Nucleus accumbens (tissue), 56 donors: ENCODE results near the gene PES1.
"Not testable (repeated sequence)": the region's sequence is repeated elsewhere in the genome, so short reads cannot be mapped to it uniquely, and the experiment has no call there.

ENCODE experiments used
- DNase-seq, 56 donors: peaks; one replicate each; lab custom pipeline; 2025; lab: John Stamatoyannopoulos, UW

PES1 gene

GRCh38 chr22:30578481-30578880 lies 13.2 kb downstream of the PES1 start:
- no peak for DNase-seq

- peak in 6 of 56 donors; percentile 19 to 47 (median 25) for DNase-seq
These were observed 15.9 kb downstream of the PES1 start for GRCh38 chr22:30575859-30576258.

- peak in 39 of 56 donors; percentile 29 to 78 (median 62) for DNase-seq
These were observed 16.6 kb downstream of the PES1 start for GRCh38 chr22:30574997-30575671.

GRCh38 chr22:30574095-30574981 lies 17.4 kb downstream of the PES1 start, which contains the start of gene GAL3ST1:
GAL3ST1 (minus strand) TSS chr22:30574665; CDS start chr22:30557392, 17,273 bp downstream.
- DNase-seq, result peak in 54 of 56 donors; percentile 38 to 91 (median 80)

- peak in 19 of 56 donors; percentile 21 to 60 (median 34) for DNase-seq
These were observed 18.1 kb downstream of the PES1 start for GRCh38 chr22:30573594-30574094.

GRCh38 chr22:30572840-30573593 lies 18.7 kb downstream of the PES1 start:
- DNase-seq, result peak in 51 of 56 donors; percentile 7 to 76 (median 53)

- DNase-seq, result no peak
These were observed 19.5 kb downstream of the PES1 start for GRCh38 chr22:30572210-30572609.

GRCh38 chr22:30569674-30570202 lies 22.0 kb downstream of the PES1 start:
- DNase-seq, result no peak

GRCh38 chr22:30568137-30568805 lies 23.4 kb downstream of the PES1 start:
- DNase-seq, result no peak

GRCh38 chr22:30567277-30567676 lies 24.4 kb downstream of the PES1 start:
- not testable (repeated sequence) for DNase-seq

GRCh38 chr22:30566125-30566524 lies 25.6 kb downstream of the PES1 start:
- no peak for DNase-seq

- DNase-seq, result peak in 1 of 56 donors; percentile 22
These were observed 26.4 kb downstream of the PES1 start for GRCh38 chr22:30565341-30565740.

- peak in 10 of 56 donors; percentile 5 to 32 (median 14) for DNase-seq
These were observed 27.0 kb downstream of the PES1 start for GRCh38 chr22:30564761-30565119.

GRCh38 chr22:30564045-30564760 lies 27.5 kb downstream of the PES1 start:
- peak in 7 of 56 donors; percentile 8 to 31 (median 24) for DNase-seq

- no peak for DNase-seq
These were observed 29.3 kb downstream of the PES1 start for GRCh38 chr22:30562366-30562765.

- DNase-seq, result no peak
These were observed 30.1 kb downstream of the PES1 start for GRCh38 chr22:30561402-30562189.

- DNase-seq, result not testable (repeated sequence)
These were observed 31.0 kb downstream of the PES1 start for GRCh38 chr22:30560643-30561202.

GRCh38 chr22:30559889-30560288 lies 31.8 kb downstream of the PES1 start:
- DNase-seq, result no peak
